GM19043 (cell line): Measurements from ENCODE around the gene ENSA.
"Not testable (repeated sequence)": the region's sequence is repeated elsewhere in the genome, so short reads cannot be mapped to it uniquely, and the experiment has no call there.

ENCODE experiments used
- ATAC-seq: cut with Tn5 transposase; IDR thresholded peaks from one replicate; pipeline ENCODE4 v1.9.1; 2021; ENCODE audit warnings: low read depth; ENCODE audit not compliant: unreplicated experiment

The ENSA gene

GRCh38 chr1:150622303-150622975, 7.0 kb downstream of the ENSA start:
- no peak for ATAC-seq

GRCh38 chr1:150621497-150622302, 7.7 kb downstream of the ENSA start:
- no peak for ATAC-seq

- ATAC-seq, result no peak
Observed at GRCh38 chr1:150620919-150621318, 8.5 kb downstream of the ENSA start.

GRCh38 chr1:150619576-150620509, 9.6 kb downstream of the ENSA start:
- ATAC-seq, result no peak

GRCh38 chr1:150615346-150616201, 13.8 kb downstream of the ENSA start:
- ATAC-seq, result no peak

- ATAC-seq, result peak; percentile 42
Observed at GRCh38 chr1:150613061-150613920, 16.1 kb downstream of the ENSA start.

- no peak for ATAC-seq
Observed at GRCh38 chr1:150612014-150612345, 17.4 kb downstream of the ENSA start.

- ATAC-seq, result no peak
Observed at GRCh38 chr1:150610576-150610975, 18.8 kb downstream of the ENSA start.

- ATAC-seq, result no peak
Observed at GRCh38 chr1:150609732-150610131, 19.7 kb downstream of the ENSA start.

GRCh38 chr1:150606463-150607142, 22.8 kb downstream of the ENSA start:
- no peak for ATAC-seq

GRCh38 chr1:150605451-150605731, 24.0 kb downstream of the ENSA start:
- ATAC-seq, result not testable (repeated sequence)

- no peak for ATAC-seq
Observed at GRCh38 chr1:150604226-150604588, 25.2 kb downstream of the ENSA start.

- ATAC-seq, result no peak
Observed at GRCh38 chr1:150603711-150604110, 25.7 kb downstream of the ENSA start.

GRCh38 chr1:150602372-150602771, 27.0 kb downstream of the ENSA start:
- ATAC-seq, result not testable (repeated sequence)

GRCh38 chr1:150601540-150601939, 27.9 kb downstream of the ENSA start:
- no peak for ATAC-seq

- ATAC-seq, result not testable (repeated sequence)
Observed at GRCh38 chr1:150598346-150598745, 31.1 kb downstream of the ENSA start.

GRCh38 chr1:150596976-150597375, 32.4 kb downstream of the ENSA start:
- no peak for ATAC-seq

GRCh38 chr1:150596095-150596892, 33.1 kb downstream of the ENSA start:
- ATAC-seq, result no peak
